A204.1 (cell line): Measurements from ENCODE around the gene NBEAL2.

Experiments
- FAIRE-seq: peaks from 2 replicates; lab custom pipeline; 2012; peaks lifted over from hg19 to GRCh38; lab: Jason Lieb, UNC

The NBEAL2 gene

GRCh38 chr3:47001731-47002170 lies 22.3 kb downstream of the NBEAL2 start:
- FAIRE-seq: no peak

DNA sequence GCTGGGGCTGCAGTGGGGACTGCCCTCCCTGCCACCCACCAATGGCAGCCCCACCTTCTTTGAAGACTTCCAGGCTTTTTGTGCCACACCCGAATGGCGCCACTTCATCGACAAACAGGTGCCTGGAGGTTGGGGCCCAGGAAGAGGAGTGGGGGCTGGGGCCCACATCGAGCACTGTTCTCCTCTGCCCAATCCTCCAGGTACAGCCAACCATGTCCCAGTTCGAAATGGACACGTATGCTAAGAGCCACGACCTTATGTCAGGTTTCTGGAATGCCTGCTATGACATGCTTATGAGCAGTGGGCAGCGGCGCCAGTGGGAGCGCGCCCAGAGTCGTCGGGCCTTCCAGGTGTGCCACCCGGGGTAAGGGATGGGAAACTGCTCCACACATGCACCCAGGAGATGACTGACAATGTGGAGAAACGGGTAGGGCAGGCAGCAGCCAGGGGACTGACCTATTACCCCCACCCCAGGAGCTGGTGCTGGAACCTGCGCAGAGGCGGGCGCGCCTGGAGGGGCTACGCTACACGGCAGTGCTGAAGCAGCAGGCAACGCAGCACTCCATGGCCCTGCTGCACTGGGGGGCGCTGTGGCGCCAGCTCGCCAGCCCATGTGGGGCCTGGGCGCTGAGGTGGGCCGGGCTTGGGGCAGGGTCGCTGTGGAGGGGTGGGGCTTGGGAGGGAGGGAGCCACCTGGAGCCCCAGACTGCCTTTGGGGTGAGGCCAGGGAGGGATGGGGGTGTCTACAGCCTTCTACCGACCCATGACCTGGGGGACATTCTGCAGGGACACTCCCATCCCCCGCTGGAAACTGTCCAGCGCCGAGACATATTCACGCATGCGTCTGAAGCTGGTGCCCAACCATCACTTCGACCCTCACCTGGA lies 22.9 kb downstream of the NBEAL2 start:
- no peak for FAIRE-seq

GRCh38 chr3:47003056-47003410 lies 23.6 kb downstream of the NBEAL2 start:
- no peak for FAIRE-seq

DNA sequence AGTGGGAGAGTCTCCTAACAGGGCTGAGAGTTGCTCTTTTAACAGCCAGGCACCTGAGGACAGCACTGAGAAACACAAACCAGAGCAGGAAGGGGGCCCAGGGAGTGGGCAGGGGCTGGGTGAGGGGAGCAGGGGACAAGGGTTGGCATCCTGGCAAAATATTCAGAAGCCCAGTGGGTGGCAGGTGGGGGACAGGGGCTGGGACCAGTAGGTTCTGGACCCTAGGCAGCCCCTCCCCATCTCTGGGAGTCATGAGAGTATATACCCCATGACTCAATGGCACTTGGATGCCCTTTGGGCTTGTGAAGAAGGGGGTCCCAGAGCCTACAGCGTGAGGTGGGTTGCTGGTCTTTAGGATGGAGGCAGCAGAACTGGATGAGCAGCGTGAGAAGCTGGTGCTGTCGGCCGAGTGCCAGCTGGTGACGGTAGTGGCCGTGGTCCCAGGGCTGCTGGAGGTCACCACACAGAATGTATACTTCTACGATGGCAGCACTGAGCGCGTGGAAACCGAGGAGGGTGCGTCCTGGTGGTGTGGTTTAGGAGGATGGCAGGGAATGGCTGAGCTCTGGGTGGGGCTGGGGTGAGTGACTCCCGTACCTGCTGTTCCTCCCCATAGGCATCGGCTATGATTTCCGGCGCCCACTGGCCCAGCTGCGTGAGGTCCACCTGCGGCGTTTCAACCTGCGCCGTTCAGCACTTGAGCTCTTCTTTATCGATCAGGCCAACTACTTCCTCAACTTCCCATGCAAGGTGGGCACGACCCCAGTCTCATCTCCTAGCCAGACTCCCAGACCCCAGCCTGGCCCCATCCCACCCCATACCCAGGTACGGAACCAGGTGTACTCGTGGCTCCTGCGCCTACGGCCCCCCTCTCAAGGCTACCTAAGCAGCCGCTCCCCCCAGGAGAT lies 24.2 kb downstream of the NBEAL2 start:
- FAIRE-seq: no peak

DNA sequence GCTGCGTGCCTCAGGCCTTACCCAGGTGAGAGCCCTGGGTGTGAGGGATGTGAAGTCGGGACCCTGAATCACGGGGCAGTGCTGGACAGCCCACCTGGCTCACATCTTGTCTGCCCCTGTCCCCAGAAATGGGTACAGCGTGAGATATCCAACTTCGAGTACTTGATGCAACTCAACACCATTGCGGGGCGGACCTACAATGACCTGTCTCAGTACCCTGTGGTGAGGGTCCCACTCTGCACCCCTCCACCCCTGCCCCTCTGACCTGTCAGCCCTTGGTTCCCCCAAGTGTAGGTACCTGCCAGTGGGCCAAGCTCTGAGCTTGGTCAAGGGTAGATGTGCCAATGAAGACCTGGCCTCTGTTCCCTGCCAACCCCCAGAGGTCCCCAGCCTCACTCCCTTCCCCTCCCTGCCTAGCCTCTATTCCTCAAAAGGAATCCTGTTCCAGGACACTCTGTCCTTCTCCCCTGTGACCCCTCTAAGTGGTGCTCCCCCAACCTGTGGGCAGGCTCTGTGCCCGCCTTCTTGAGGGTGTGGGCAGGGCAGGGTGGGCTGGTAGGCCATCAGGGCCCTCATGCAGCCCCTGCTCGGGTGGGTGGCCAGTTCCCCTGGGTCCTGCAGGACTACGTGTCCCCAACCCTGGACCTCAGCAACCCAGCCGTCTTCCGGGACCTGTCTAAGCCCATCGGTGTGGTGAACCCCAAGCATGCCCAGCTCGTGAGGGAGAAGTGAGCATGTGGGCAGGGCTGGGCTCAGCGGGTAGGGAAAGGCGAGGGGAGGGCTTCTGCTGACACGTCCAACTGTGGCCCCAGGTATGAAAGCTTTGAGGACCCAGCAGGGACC lies 25.1 kb downstream of the NBEAL2 start:
- FAIRE-seq: no peak

DNA sequence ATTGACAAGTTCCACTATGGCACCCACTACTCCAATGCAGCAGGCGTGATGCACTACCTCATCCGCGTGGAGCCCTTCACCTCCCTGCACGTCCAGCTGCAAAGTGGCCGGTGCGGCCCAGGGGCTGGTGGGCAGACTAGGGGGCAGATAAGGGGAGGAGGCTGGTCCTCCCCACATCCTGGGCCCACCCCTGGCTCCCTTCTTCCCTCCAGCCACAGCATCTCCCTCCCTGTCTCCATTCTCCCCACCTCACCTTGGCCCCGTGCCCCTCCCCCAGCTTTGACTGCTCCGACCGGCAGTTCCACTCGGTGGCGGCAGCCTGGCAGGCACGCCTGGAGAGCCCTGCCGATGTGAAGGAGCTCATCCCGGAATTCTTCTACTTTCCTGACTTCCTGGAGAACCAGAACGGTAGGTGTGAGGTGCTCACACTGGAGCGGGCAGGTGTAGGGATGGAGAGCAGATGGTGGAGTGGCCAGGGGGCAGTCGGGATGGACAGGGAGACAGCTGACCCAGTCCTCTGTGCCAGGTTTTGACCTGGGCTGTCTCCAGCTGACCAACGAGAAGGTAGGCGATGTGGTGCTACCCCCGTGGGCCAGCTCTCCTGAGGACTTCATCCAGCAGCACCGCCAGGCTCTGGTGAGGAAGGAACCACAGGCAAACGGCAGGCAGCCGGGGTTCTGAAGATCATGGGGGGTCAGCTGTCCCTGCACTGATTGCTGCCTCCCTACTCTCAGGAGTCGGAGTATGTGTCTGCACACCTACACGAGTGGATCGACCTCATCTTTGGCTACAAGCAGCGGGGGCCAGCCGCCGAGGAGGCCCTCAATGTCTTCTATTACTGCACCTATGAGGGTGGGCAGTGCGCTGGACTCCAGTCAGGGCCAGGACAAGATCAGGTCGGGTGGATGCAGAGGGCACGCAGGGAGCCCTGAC lies 26.0 kb downstream of the NBEAL2 start:
- no peak for FAIRE-seq

DNA sequence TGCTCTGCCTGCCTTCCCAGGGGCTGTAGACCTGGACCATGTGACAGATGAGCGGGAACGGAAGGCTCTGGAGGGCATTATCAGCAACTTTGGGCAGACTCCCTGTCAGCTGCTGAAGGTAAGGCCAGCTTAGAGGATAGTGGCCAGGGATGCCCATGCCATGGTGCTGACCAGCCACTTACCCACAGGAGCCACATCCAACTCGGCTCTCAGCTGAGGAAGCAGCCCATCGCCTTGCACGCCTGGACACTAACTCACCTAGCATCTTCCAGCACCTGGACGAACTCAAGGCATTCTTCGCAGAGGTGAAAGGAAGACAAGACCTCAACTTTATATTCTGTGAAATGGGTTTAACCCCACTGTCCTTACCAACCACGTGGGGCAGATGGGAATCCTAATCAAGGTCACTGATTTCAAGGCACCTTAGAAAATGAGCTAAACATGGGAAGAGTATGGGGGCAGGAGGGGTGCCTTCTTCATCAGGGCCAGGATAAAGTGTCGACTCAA lies 26.7 kb downstream of the NBEAL2 start:
- no peak for FAIRE-seq

GRCh38 chr3:47007001-47007400 lies 27.5 kb downstream of the NBEAL2 start:
- FAIRE-seq: no peak

DNA sequence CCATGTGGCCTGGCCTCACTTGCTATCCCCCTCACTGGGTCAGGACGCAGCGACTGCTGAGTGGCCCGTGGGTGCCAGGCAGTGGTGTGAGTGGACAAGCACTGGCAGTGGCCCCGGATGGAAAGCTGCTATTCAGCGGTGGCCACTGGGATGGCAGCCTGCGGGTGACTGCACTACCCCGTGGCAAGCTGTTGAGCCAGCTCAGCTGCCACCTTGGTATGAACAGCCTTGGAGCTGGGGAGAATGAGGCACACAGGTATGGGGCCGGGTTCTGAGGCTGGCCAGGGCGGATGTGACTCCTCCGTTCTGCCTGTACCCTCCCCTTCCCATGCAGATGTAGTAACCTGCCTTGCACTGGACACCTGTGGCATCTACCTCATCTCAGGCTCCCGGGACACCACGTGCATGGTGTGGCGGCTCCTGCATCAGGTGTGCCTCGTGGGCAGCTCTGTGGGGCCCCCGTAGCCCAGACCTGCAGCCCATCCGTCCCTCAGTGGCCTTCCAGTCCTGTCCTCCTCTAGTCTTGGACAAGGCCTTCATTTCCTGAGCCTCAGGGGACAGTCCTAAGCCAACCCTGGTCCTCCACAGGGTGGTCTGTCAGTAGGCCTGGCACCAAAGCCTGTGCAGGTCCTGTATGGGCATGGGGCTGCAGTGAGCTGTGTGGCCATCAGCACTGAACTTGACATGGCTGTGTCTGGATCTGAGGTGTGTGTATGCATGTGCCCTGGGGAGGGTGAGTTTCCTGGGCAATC lies 28.2 kb downstream of the NBEAL2 start:
- no peak for FAIRE-seq

DNA sequence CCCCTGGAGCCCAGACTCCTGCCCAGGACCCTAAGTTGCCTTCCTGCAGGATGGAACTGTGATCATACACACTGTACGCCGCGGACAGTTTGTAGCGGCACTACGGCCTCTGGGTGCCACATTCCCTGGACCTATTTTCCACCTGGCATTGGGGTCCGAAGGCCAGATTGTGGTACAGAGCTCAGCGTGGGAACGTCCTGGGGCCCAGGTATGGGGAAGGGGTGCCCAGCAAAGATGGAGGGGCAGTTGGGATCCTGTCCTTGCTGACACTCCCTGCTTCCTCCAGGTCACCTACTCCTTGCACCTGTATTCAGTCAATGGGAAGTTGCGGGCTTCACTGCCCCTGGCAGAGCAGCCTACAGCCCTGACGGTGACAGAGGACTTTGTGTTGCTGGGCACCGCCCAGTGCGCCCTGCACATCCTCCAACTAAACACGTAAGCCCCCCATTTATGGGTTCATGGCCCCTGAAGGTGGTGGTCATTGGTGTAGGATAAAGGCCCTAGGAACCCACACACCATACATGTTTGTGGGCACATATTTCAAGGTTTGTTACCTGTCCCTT lies 28.8 kb downstream of the NBEAL2 start:
- FAIRE-seq: no peak

DNA sequence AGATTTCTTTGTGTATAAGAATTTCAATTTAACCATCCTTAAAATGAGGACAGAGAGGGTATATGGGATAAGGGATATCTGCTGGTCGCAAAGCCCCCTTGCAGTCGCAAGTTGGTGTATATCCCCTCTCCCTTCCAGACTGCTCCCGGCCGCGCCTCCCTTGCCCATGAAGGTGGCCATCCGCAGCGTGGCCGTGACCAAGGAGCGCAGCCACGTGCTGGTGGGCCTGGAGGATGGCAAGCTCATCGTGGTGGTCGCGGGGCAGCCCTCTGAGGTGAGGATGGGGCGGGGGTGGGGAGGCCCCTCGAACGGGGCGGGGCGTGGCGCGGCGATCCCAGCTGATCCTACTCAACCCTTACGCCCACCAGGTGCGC lies 29.4 kb downstream of the NBEAL2 start:
- no peak for FAIRE-seq

GRCh38 chr3:47009225-47010110 lies 30.0 kb downstream of the NBEAL2 start:
- FAIRE-seq: no peak

GRCh38 chr3:47010111-47010712 lies 30.7 kb downstream of the NBEAL2 start:
- no peak for FAIRE-seq

- no peak for FAIRE-seq
Measured at GRCh38 chr3:47010910-47011309, 31.4 kb downstream of the NBEAL2 start.

DNA sequence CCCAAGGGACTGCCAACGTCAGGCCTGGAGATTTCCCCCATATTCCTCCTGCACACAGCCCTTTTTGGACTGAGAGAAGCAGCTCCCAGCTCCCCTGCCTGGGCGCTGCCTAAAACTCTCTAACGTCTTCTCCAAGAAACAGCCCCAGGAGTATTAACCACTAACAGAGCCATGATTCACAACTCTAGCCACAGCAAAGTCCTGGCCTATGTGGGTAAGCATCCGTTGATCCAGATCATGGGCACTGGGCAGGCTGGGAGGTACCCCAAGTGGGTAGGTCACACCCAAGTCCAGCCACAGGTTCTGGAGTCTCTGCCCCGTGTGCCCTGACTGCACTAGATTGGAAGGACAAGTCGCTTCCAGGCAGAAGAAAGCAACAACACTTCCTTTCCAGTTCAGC lies 31.9 kb downstream of the NBEAL2 start:
- no peak for FAIRE-seq

DNA sequence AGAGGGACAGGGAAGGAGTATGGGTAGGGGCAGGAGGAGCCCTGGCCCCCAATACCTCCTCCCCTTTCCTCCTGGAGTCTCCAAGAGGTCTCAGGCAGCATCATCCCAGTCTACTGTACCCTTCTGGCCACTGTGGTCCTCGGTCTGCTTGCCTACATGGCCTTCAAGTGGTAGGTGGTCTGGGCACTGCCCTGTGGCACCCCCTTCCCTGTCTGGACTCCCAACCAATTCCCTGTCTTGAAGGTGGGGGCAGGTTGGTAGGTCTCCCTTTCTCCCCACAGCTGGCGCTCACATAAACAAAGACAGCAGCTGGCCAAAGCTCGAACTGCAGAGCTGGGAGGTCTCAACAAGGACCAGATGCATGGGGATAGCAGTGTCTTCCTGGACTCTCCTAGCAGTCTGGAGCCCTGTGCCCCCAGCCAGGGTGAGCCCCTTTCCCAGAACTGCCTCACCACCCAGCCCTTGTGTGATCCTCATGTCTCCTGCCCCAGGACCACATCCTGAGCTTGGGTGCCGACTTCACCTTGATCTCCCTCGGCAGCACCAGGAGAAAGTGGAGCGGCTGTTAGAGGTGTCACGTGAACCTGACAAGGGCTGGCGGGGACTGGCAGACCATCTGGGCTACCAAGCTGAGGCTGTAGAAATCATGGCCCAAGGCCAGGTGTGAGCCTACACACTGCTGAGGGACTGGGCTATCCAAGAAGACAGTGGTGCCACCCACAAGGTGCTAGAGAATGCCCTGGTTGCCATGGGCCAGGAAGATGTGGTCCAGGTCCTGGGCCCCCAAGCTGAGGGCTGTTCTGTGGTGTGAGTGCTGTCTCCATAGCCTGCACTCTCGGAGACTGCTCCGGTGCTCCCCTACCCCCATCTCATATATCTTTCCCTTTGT lies 33.1 kb downstream of the NBEAL2 start:
- no peak for FAIRE-seq

GRCh38 chr3:47013231-47013630 lies 33.8 kb downstream of the NBEAL2 start:
- no peak for FAIRE-seq
